PC-9 (cell line): ENCODE data around the gene KRT15. TPM values are rescaled to one million over a fixed set of nuclear protein-coding genes. Genes with fewer than 3 reads are reported as not detected.

Source experiments
- BruUV-seq: library from RNA; stranded (reverse); fragments of 400-500 nt; replicated peaks from 2 replicates; lab custom pipeline; 2021; lab: Mats Ljungman, UMichigan
- CTCF ChIA-PET: fragments of 300-600 bp; sonication (Branson Sonifier 250); formaldehyde crosslinking; loops from one replicate; lab custom pipeline; 2022; ENCODE audit warnings: antibody characterized with exemption; lab: Charles Lee
- POLR2A ChIA-PET: fragments of 300-600 bp; sonication (Branson Sonifier 250); formaldehyde crosslinking; loops from one replicate; lab custom pipeline; 2022; ENCODE audit warnings: antibody characterized with exemption; ENCODE audit not compliant: unreplicated experiment; lab: Charles Lee
- DNase-seq, 2 experiments: peaks; one replicate each; pipeline versions ENCODE4 v3.0.0 to v3.0.0-alpha.2; 2015 to 2022; ENCODE audit warnings: mixed read lengths in 1 of 2
- H2AFZ ChIP-seq: fragments of 200-600 bp; sonication (generic); 2 replicates; pipeline ENCODE4 v1.8.1; 2017; ENCODE audit warnings: antibody characterized with exemption
- H3F3A ChIP-seq: fragments of 200-600 bp; sonication (generic); 2 replicates; pipeline ENCODE4 v1.8.1; 2017; ENCODE audit warnings: antibody characterized with exemption, mild to moderate bottlenecking, low read depth; ENCODE audit not compliant: insufficient read depth
- H3K27ac ChIP-seq: fragments of 200-600 bp; sonication (generic); 2 replicates; pipeline ENCODE4 v1.6.1; 2016; ENCODE audit warnings: mixed run types
- H3K27me3 ChIP-seq: fragments of 200-600 bp; sonication (generic); 2 replicates; pipeline ENCODE4 v1.6.1; 2016; ENCODE audit warnings: low read depth, mixed run types; ENCODE audit not compliant: insufficient read depth
- H3K36me3 ChIP-seq: fragments of 200-600 bp; sonication (generic); 2 replicates; pipeline ENCODE4 v1.6.1; 2016; ENCODE audit warnings: low read depth, mixed run types
- H3K4me1 ChIP-seq: fragments of 200-600 bp; sonication (generic); replicated peaks from 2 replicates; pipeline ENCODE4 v1.6.1; 2016; ENCODE audit warnings: mixed run types; ENCODE audit not compliant: insufficient read depth
- H3K4me2 ChIP-seq: fragments of 200-600 bp; sonication (generic); 2 replicates; pipeline ENCODE4 v1.6.1; 2017; ENCODE audit warnings: mixed run types
- H3K4me3 ChIP-seq: fragments of 200-600 bp; sonication (generic); 2 replicates; pipeline ENCODE4 v1.6.1; 2016; ENCODE audit warnings: mixed run types
- H3K79me2 ChIP-seq: fragments of 200-600 bp; sonication (generic); 2 replicates; pipeline ENCODE4 v1.6.1; 2017; ENCODE audit warnings: low read depth, mixed run types
- H3K9me2 ChIP-seq: fragments of 200-600 bp; sonication (generic); 2 replicates; pipeline ENCODE4 v1.8.1; 2017; ENCODE audit warnings: mild to moderate bottlenecking; ENCODE audit not compliant: insufficient read depth
- H3K9me3 ChIP-seq: fragments of 200-600 bp; sonication (generic); 2 replicates; pipeline ENCODE4 v1.8.1; 2016; ENCODE audit warnings: low read depth; ENCODE audit not compliant: insufficient read depth
- H4K20me1 ChIP-seq: fragments of 200-600 bp; sonication (generic); 2 replicates; pipeline ENCODE4 v1.8.1; 2017; ENCODE audit not compliant: insufficient read depth
- CTCF ChIP-seq: fragments of 200-600 bp; sonication (generic); conservative IDR thresholded peaks from 2 replicates; pipeline ENCODE4 v1.6.1; 2017; ENCODE audit warnings: mixed run types, antibody characterized with exemption, mild to moderate bottlenecking, moderate library complexity
- EZH2 ChIP-seq: fragments of 200-600 bp; sonication (generic); IDR thresholded peaks from 2 replicates; pipeline ENCODE4 v1.8.0; 2017; ENCODE audit warnings: antibody characterized with exemption, low read depth
- intact Hi-C: fragments of 100-400 bp; cut with micrococcal nuclease; formaldehyde crosslinking; loops from one replicate; pipeline ENCODE4 v1.10.0; 2022; ENCODE audit not compliant: unreplicated experiment
- total RNA-seq: library from RNA; stranded (reverse); gene quantifications from 2 replicates; pipeline ENCODE4 v1.2.3, GENCODE V29; 2021

KRT15 gene
- total RNA-seq, 1 experiment from 2014 or later = 41.9 TPM

- Histone ChIP-seq H3K27me3 (no peaks in the 10 kb centered on the region), H2AFZ (no peak overlapping the region), H4K20me1 (peaks cover 14% of the 10 kb centered on the region), H3K9me2 (no peaks in the 10 kb centered on the region), H3K36me3 (peaks cover 29% of the 10 kb centered on the region), H3K4me2 (peak overlapping the region; percentile 98), H3K79me2 (peaks cover 48% of the 10 kb centered on the region), H3F3A (peaks cover 76% of the 10 kb centered on the region), H3K27ac (peak overlapping the region; percentile 95), H3K9me3 (no peaks in the 10 kb centered on the region), H3K4me1 (peaks cover 64% of the 10 kb centered on the region), H3K4me3 (peak overlapping the region; percentile 93)
- POLR2A ChIA-PET = interaction anchor here (0.5 to 3.5 kb wide), 13 partner anchors 9 to 710 kb away, joined by 3 to 78 read pairs (median 8); partner anchors contain the start of genes EIF1 and KRT13
- CTCF ChIA-PET = interaction anchor here (1.2 to 3.3 kb wide), 2 partner anchors 20 to 34 kb away, joined by 4 to 27 read pairs; no protein-coding TSS in a partner anchor
- intact Hi-C loops = loop anchor here (1.0 to 10.0 kb wide), 3 partner anchors 7 to 204 kb away; no protein-coding TSS in a partner anchor
- peak; percentile 57 to 63 for DNase-seq
- no peak for TF ChIP-seq EZH2
- no peak for TF ChIP-seq CTCF
- BruUV-seq = no TSS peak
Measured at GRCh38 chr17:41528959-41529353, 10.3 kb upstream of the KRT15 start.

DNA sequence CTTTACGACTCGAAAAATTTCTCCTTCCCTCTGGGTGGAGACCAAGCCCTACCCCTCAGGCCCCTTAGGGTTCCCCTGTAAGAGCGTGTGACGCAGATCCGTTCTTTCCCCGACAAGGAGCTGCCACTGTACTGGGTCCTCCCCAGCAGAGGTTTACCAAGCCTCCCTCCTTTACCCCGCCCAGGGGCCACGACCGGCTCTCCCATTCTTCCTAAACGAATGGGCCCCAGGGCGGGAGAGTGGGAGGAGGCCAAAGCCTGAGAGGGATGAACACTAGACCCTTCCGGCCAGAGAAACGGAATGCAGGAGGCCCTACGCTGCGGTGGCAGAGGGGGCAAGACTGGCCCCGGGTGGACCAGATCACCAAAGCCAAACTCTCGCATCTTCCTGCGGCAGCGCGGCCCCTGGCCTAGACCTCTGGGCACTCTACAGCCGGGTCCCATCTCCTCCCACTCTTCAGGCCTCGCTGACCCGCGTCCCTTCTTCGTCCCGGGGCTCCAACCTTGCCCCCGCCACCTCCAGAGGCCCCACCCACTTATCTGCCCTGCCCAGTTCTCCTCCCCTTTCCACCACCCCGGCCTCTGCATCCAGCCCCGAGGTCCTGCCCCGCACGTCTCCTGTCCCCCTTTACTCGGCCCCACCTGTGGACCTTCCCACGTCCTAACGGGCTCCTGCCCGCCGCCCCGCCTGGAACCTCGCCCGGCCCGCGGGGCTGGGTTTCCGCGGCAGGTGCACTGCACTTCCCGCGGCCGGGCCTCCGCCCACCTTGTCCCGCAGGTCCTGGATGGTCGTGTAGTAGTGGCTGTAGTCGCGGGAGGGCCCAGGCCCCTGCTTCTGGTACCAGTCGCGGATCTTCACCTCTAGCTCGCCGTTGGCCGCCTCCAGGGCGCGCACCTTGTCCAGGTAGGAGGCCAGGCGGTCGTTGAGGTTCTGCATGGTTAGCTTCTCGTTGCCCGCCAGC lies 8.7 kb upstream of the KRT15 start:
- Histone ChIP-seq H3K9me2 (no peaks in the 10 kb centered on the region), H3K9me3 (no peaks in the 10 kb centered on the region), H3F3A (peaks cover 93% of the 10 kb centered on the region), H3K4me3 (peak overlapping the region; percentile 93), H4K20me1 (peaks cover 19% of the 10 kb centered on the region), H3K27me3 (no peaks in the 10 kb centered on the region), H3K79me2 (peaks cover 58% of the 10 kb centered on the region), H2AFZ (no peak overlapping the region), H3K4me1 (peaks cover 65% of the 10 kb centered on the region), H3K27ac (peak overlapping the region; percentile 95), H3K4me2 (peak overlapping the region; percentile 98), H3K36me3 (peaks cover 38% of the 10 kb centered on the region)
- intact Hi-C loops = loop anchor here (1.0 to 10.0 kb wide), 3 partner anchors 9 to 203 kb away; no protein-coding TSS in a partner anchor
- POLR2A ChIA-PET = interaction anchor here (0.6 to 3.5 kb wide), 8 partner anchors 9 to 1388 kb away, joined by 3 to 78 read pairs (median 9); partner anchors contain the start of genes EIF1, KRT13 and KRT15
- TSS peak; percentile 52 for BruUV-seq
- TF ChIP-seq EZH2 = no peak
- CTCF ChIA-PET = interaction anchor here (0.5 to 3.3 kb wide), 3 partner anchors 21 to 136 kb away, joined by 3 to 27 read pairs (median 4); no protein-coding TSS in a partner anchor
- DNase-seq = peak in 1 of 2 experiments; percentile 69

GRCh38 chr17:41524261-41524660 lies 5.6 kb upstream of the KRT15 start:
- TF ChIP-seq EZH2 (no peak), CTCF (no peak)
- intact Hi-C loops = loop anchor here (10.0 kb wide), 1 partner anchor 199 kb away; no protein-coding TSS in a partner anchor
- Histone ChIP-seq H3K27ac (peak overlapping the region; percentile 95), H3K9me3 (no peaks in the 10 kb centered on the region), H3K36me3 (peaks cover 38% of the 10 kb centered on the region), H3K9me2 (no peaks in the 10 kb centered on the region), H4K20me1 (peaks cover 19% of the 10 kb centered on the region), H3K4me1 (peaks cover 64% of the 10 kb centered on the region), H2AFZ (no peak overlapping the region), H3K79me2 (peaks cover 62% of the 10 kb centered on the region), H3K4me2 (peak overlapping the region; percentile 98), H3K27me3 (no peaks in the 10 kb centered on the region), H3K4me3 (peak overlapping the region; percentile 93), H3F3A (peaks cover 93% of the 10 kb centered on the region)
- ChIA-PET POLR2A (interaction anchor here (0.5 to 0.6 kb wide), 2 partner anchors 25 to 439 kb away, joined by 4 to 8 read pairs; no protein-coding TSS in a partner anchor), CTCF (no interaction called here)
- BruUV-seq = no TSS peak
- DNase-seq = peak in 1 of 2 experiments; percentile 50
